LHCN-M2 (cell line): ENCODE data around the gene CNOT8. TPM values are rescaled to one million over a fixed set of nuclear protein-coding genes. Genes with fewer than 3 reads are reported as not detected.
"Not testable (repeated sequence)": the region's sequence is repeated elsewhere in the genome, so short reads cannot be mapped to it uniquely, and the experiment has no call there.

ENCODE experiments used
- DNase-seq: peaks from one replicate; pipeline ENCODE4 v3.0.0-alpha.2; 2012; ENCODE audit warnings: low read depth
- total RNA-seq: library from RNA; depleted of rRNA; stranded (reverse); fragments of >200 nt; gene quantifications from 2 replicates; pipeline ENCODE4 v1.2.3, GENCODE V29; 2014

The CNOT8 gene
- total RNA-seq, 1 experiment from 2014 or later: 85.7 TPM

- DNase-seq: no peak
These were observed 24.4 kb upstream of the CNOT8 start for GRCh38 chr5:154834053-154834452.

- not testable (repeated sequence) for DNase-seq
These were observed 22.8 kb upstream of the CNOT8 start for GRCh38 chr5:154835701-154836052.

GRCh38 chr5:154836225-154836624 lies 22.2 kb upstream of the CNOT8 start:
- no peak for DNase-seq

- DNase-seq: no peak
These were observed 21.2 kb upstream of the CNOT8 start for GRCh38 chr5:154837009-154837901.

- no peak for DNase-seq
These were observed 17.8 kb upstream of the CNOT8 start for GRCh38 chr5:154840435-154841272.

- no peak for DNase-seq
These were observed 17.2 kb upstream of the CNOT8 start for GRCh38 chr5:154841273-154841661.

- no peak for DNase-seq
These were observed 15.5 kb upstream of the CNOT8 start for GRCh38 chr5:154842689-154843530.

- no peak for DNase-seq
These were observed 13.6 kb upstream of the CNOT8 start for GRCh38 chr5:154844809-154845208.

- DNase-seq: no peak
These were observed 9.1 kb upstream of the CNOT8 start for GRCh38 chr5:154849264-154849785.

GRCh38 chr5:154849791-154850201 lies 8.6 kb upstream of the CNOT8 start:
- DNase-seq: no peak

GRCh38 chr5:154850255-154851062 lies 8.0 kb upstream of the CNOT8 start, which contains the start of gene FAXDC2:
Gene FAXDC2 (minus strand): TSS chr5:154850603. CDS start chr5:154838178, 12,425 bp downstream.
- peak; percentile 82 for DNase-seq

- no peak for DNase-seq
These were observed 7.1 kb upstream of the CNOT8 start for GRCh38 chr5:154851351-154851750.

GRCh38 chr5:154857530-154858296 lies 714 bp upstream of the CNOT8 start:
- peak; percentile 97 for DNase-seq

- no peak for DNase-seq
These were observed 795 bp downstream of the CNOT8 start for GRCh38 chr5:154858972-154859871.

- peak; percentile 55 for DNase-seq
These were observed 1.7 kb downstream of the CNOT8 start for GRCh38 chr5:154860123-154860522.

GRCh38 chr5:154860765-154861164 lies 2.3 kb downstream of the CNOT8 start:
- DNase-seq: no peak

GRCh38 chr5:154861946-154862345 lies 3.5 kb downstream of the CNOT8 start:
- DNase-seq: no peak

GRCh38 chr5:154862766-154863165 lies 4.3 kb downstream of the CNOT8 start:
- no peak for DNase-seq
